Activated T-cell treated with anti-CD3 and anti-CD28 coated beads, Interleukin-2, amount 50 U/mL, for 48 hours (primary cell): ENCODE results near the gene C1orf87.
"Not testable (repeated sequence)": the region's sequence is repeated elsewhere in the genome, so short reads cannot be mapped to it uniquely, and the experiment has no call there.

ENCODE experiments used
- DNase-seq, 2 experiments: peaks; one replicate each; pipeline ENCODE4 v3.0.0-alpha.2; 2020

Gene C1orf87

GRCh38 chr1:59992040-59992820, 81.3 kb downstream of the C1orf87 start:
- DNase-seq, result no peak

GRCh38 chr1:59990470-59990869, 83.1 kb downstream of the C1orf87 start:
- DNase-seq, result no peak

- DNase-seq, result no peak
Observed at GRCh38 chr1:59986516-59987310, 86.9 kb downstream of the C1orf87 start.

DNA sequence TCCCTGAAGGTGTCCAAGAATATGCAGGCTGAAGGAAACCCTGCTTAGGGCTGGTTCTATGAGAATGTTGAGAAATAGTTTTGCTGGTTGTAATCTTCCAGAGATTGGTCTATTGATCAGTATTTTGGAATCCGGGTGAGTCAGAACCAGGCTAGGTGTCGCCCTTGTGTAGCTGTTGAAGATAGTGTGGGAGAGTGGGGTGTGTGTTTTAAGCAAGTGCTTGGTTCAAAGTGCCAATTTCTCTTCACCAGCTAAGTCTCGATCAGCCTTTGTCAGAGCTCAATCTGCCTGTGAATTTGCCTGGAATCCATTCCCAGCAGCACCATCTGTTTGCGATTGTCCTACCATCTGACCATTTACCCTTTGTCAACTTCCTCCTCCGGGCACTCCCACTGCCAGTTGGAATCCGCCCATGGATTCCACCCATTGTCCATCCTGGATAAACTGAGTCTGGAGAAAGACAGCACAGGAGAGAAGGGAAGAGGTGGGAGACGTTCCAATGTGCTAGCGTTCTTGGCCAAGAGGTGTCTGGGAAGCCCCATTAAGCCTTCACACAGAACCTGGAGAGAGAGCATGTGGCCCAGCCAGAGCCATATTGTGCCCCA, 87.6 kb downstream of the C1orf87 start:
- DNase-seq, result no peak

DNA sequence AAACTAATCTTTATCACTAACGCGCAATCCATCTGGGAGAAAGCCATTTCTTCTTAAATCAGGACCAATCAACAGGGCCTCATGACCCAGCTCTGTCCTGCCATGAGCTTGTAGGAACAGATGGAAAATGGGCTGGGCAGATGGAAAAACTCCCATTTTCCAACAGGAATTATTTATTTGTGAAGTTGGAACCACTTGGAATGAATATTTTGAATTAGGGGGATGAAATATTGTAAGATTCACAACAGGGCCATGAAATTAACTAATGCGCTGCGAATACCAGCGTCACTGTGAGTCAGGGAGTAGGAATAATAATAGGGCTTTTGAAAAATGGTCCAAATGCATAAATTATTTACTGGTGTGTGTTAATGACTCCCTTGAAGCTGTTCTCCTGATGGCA, 93.9 kb downstream of the C1orf87 start:
- no peak for DNase-seq

- DNase-seq, result no peak
Observed at GRCh38 chr1:59978511-59978910, 95.1 kb downstream of the C1orf87 start.

DNA sequence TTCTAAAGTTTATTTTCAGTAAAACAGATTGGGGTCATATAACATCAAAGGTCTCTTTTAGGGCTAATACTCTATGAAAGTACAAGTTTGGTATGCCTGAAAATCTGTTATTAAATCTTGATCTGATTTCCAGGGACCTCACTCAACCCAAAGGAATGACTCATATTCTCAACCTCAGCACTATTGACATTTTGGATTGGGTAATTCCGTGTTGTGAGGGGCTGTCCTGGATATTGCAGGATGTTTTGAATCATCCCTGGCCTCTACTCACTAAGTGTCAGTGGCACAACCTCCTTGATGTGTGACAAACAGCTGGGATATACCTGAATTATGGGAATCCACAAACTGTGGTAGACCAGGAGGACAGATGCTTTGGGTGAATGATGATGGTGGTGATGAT, 95.5 kb downstream of the C1orf87 start:
- DNase-seq, result no peak

DNA sequence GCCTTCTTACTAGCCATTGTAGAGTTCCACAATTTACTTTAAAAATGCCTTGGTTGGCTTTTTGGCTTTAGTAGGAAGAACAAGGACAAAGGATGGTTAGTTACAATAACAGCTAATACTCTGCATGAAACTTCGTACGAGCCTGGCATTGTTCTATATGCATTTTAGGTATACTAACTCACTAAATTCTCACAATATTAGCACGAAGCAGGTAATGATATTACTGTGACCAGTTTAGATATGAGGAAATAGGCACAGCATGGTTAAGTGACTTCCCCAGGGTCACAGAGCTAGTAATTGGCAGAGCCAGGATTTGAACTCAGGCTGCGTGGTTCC, 96.5 kb downstream of the C1orf87 start:
- DNase-seq, result no peak

DNA sequence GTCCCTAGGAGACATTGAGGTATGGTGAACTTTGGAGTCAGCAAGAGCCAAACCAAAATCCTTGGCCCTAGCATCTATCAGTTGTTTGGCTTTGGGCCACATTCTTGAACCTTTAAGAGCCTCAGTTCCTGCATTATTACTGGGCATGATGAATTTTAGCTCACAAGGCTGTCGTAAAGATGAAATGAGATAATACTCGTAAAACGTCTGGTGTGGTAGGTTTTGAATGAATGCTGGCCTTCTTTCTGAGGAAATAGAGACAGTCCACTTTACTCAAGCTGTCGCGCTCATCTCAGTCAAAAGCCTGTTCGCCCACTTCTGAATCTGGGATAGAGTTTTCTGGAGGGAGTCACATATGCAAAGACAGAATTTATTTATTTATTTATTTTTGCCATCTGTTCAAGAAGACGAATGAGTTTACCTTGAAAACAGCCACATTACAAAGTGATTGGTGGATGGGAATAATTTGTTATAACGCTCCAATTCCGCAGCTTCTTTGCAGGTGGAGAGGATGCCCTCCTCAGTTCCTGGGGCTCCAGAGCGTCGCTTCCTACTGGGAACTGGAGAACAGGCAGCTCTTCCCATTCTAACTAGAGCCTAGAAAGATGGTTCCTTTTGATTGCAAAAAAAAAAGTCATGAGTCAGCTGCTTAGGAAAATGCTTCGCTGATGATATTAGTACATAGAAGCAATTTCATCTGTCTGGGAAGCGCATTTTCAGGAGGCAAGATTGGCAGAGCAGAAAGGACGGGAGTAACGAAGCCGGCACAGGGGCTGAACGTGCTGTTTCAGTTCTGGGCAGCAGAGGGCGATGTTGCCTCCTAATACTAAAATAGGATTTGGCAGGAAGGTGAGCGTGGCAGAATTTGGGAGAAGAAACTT, 97.1 kb downstream of the C1orf87 start:
- DNase-seq, result peak; percentile 66 to 69

- no peak for DNase-seq
Observed at GRCh38 chr1:59973719-59974118, 99.9 kb downstream of the C1orf87 start.

DNA sequence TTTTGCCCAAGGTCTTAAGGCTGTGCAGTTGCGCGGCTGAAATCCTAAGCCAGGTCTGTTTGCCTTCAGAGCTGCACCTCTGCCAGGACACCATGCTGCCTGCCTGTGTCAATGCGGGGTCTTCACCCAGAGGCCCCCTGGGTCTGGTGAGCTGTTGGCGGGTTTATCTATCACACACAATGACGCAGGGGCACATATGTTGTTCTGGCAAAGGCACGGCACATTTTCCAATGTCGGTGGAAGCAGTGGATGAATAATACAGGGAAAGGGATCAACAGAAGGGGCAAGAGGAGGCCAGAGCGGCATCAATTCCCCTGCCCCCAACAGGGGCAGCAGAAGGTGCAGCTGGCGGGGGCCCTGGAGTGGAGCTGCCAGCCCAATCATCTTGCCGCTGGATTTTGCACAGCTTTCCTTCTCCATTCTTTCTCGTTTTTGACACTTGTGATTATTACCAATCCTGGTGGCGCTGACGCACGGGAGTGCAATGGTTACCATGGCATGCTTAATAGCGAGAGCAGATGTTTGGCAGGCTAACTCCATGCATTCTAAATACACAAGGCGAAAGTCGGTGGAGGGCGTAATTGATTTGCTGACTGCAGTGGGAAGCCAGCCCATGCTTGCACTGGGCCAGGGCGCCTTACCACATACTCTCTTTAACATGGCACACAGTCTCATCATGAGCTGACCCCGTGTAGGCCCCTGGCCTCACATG, 101.2 kb downstream of the C1orf87 start:
- no peak for DNase-seq

GRCh38 chr1:59971464-59971911, 102.1 kb downstream of the C1orf87 start:
- DNase-seq, result peak; percentile 69 to 74

- not testable (repeated sequence) for DNase-seq
Observed at GRCh38 chr1:59969542-59970175, 103.9 kb downstream of the C1orf87 start.

DNA sequence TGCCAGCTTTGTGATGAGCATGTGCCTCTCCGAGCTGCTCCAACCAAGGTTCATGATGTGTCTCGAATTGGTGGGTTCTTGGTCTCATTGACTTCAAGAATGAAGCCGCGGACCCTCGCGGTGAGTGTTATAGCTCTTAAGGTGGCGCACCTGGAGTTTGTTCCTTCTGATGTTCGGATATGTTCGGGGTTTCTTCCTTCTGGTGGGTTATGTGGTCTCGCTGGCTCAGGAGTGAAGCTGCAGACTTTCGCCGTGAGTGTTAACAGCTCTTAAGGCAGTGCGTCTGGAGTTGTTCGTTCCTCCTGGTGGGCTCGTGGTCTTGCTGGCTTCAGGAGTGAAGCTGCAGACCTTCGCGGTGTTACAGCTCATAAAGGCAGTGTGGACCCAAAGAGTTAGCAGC, 104.8 kb downstream of the C1orf87 start:
- DNase-seq, result not testable (repeated sequence)

DNA sequence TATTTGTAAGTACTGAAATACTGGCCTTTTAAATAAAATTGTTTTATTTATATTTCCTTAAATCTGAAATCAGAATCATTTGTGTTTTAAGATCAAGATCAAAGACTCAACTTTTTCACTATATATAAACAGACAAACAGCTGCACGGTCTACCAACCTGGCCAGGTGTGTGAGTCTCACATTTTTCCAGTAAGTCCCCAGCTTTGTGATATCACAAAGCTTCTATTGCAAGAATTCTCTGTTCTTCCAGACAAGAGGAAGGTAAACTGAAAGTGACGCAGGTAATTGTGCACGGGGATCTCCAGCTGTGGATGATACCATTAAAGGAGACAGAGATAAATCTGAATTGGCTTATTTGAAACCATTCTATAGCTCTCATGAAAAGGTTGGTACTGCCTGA, 105.8 kb downstream of the C1orf87 start:
- no peak for DNase-seq

DNA sequence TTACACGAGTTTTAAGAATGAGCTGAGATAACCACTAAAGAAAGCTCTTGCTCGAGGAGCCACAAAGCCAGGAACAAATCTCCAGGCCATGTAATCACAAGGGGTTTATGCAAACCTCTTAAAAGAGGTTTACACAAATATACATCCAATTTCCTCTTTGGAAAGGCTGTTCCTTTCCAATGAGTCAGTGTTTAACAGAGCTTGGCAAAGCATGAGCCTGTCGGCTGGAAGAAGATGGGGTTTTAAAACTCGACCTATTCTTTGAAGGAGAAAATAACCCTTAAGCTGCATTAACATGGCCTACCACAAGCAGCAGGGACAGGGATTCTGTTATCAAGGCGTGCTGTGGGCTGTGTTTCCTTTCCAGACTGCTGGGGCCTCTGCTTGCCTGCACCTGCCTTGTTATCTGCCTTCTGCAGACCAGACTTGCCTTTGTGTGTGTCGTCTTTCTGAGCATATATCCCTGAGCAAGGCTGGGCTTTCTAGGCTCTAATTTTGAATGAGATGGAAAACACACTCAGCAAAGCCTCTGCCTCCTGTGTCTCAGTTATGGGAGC, 106.4 kb downstream of the C1orf87 start:
- no peak for DNase-seq

- DNase-seq, result no peak
Observed at GRCh38 chr1:59952065-59952464, 121.5 kb downstream of the C1orf87 start.

DNA sequence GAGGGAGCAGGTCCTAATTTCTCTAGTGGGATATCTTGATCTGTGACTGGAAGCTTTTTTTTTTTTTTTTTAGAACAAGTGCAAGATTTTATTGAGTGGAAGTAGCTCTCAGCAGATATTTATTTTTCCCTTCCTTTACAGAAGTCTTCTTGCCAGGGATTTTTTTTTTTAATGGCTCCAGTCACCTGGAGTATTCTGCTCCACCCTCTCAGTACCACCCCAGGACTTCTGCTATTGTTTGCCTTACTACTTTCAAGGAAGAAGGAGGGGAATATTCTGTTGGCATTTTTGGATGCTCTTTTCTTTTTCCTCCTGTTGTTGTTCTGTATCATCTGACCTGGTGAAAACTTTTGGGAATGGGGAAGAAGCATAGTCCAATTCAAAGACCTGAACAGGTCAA, 123.9 kb downstream of the C1orf87 start:
- no peak for DNase-seq

DNA sequence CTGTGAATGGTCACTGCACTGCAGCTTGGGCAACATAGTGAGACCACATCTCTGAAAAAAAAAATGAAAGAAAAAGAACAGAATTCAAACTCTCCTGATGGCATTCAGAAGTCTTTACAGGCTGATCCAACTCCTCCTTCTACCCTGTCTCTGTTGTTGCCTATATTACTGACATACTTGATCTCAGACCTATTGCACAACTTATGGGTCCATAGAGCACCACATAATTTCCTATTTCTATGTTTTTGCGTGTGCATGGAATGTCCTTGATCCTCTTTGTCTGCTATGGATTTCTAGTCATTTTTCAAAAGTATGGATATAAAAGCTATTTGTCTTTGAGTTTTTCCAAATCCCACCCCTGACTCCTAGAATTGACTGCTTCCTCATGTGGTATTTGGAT, 124.6 kb downstream of the C1orf87 start:
- DNase-seq, result no peak

DNA sequence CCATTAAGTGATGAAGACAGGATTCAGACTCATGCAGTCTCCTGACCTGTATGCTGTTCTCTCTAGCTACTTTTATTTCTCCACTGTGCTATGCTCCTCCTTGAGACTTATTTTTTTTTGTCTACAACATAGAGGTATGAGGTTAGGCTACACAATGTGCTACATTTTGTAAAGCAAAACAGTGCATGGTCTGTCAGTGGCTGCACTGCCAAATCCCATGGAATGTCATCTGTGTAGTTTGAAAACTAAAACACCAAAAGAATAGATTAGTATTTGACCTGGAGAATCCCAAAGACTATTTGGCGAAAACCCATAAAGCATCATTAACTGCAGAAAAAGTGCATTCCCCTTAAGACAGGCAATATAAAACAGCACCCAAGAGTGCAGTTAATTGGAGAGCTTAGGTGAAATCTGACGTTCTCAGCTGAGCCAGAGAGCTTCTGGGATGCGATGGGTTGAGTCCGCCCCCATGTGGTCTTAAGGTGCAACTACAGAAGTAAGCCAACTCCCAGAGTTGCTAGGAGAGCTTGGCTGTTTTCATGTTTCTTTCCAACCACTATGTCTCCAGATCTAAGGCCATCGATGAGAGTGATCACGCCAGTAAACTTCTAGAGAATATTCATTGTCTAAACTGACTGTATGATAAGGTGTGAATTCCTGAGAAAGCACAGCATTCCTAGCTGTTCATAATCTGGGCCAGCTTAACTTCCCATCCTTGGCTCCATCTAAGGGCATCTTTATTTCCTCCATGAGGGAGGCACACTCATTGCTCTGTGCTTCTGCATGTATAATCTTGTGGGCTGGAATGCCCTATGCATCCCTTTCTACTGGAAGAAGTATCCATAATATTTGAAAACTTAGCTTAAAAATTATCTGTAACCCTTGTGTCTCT, 126.3 kb downstream of the C1orf87 start:
- DNase-seq, result peak; percentile 36 to 49
